ENCODE measurements around the gene MTMR12.

DNA sequence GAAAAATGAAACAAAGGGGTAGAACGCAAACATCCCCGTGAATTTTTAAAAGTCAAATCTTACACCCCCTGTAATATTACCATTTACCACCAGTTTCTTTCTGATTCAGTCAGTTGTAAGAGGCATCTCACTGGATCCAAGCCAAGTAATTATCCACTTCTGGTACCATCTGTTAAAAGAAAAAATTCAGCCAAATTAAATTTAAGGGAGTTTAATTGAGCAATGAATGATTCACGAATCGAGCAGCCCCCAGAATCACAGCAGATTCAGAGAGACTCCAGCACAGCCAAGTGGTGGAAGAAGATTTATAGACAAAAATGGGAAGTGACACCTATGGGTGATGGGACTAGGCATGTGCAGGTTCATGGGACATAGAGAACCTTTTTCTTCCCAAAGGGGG, 29.9 kb upstream of the MTMR12 start:
- TF ChIP-seq, protein P1, sequence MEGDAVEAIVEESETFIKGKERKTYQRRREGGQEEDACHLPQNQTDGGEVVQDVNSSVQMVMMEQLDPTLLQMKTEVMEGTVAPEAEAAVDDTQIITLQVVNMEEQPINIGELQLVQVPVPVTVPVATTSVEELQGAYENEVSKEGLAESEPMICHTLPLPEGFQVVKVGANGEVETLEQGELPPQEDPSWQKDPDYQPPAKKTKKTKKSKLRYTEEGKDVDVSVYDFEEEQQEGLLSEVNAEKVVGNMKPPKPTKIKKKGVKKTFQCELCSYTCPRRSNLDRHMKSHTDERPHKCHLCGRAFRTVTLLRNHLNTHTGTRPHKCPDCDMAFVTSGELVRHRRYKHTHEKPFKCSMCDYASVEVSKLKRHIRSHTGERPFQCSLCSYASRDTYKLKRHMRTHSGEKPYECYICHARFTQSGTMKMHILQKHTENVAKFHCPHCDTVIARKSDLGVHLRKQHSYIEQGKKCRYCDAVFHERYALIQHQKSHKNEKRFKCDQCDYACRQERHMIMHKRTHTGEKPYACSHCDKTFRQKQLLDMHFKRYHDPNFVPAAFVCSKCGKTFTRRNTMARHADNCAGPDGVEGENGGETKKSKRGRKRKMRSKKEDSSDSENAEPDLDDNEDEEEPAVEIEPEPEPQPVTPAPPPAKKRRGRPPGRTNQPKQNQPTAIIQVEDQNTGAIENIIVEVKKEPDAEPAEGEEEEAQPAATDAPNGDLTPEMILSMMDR (IDR thresholded peaks at IDR 0.05): no peak
- TF ChIP-seq POLR2A (IDR thresholded peaks at IDR 0.05): no peak
